ENCODE results near the gene CER1. TPM values are rescaled to one million over a fixed set of nuclear protein-coding genes. Genes with fewer than 3 reads are reported as not detected.
A peak's percentile ranks its signal among the peaks of the same experiment; 100 is the strongest.

Gene CER1
- total and polyA plus RNA-seq, 12 donors, result 0.30 to 0.35 TPM; not detected in 10

DNA sequence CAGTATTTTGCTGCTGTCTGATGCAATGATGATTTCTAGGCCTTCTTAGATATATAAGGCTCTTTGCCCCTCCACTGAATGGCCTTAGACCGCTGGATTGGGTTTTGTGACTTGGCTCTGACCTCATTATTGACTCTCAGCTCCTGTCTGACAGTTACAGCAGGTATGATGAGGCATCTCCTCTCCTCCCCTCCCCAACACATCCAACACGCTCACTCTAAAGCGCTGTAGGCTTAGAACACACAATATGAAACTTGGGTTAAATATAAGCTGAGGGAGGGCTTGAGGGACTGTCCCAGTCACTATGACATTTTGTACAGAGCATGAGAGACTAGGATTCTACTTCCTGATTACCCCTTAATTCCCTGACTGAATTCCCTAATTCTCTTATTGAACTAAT lies 18.8 kb upstream of the CER1 start:
- no peaks in the 10 kb centered on the region for H3K9me3 ChIP-seq
- peaks cover 0 to 13% (median 0%) of the 10 kb centered on the region in 9 donors for H3K36me3 ChIP-seq
- H3K27ac ChIP-seq, result no peak overlapping the region
- no peak overlapping the region for H3K4me3 ChIP-seq
- TF ChIP-seq, protein P1, sequence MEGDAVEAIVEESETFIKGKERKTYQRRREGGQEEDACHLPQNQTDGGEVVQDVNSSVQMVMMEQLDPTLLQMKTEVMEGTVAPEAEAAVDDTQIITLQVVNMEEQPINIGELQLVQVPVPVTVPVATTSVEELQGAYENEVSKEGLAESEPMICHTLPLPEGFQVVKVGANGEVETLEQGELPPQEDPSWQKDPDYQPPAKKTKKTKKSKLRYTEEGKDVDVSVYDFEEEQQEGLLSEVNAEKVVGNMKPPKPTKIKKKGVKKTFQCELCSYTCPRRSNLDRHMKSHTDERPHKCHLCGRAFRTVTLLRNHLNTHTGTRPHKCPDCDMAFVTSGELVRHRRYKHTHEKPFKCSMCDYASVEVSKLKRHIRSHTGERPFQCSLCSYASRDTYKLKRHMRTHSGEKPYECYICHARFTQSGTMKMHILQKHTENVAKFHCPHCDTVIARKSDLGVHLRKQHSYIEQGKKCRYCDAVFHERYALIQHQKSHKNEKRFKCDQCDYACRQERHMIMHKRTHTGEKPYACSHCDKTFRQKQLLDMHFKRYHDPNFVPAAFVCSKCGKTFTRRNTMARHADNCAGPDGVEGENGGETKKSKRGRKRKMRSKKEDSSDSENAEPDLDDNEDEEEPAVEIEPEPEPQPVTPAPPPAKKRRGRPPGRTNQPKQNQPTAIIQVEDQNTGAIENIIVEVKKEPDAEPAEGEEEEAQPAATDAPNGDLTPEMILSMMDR (IDR thresholded peaks at IDR 0.05), result no peak
- DNase-seq (no peak), ATAC-seq (no peak)
- H3K4me1 ChIP-seq, result no peaks in the 10 kb centered on the region
- no peaks in the 10 kb centered on the region for H3K27me3 ChIP-seq
- intact Hi-C loops (cut with DNase I), result no loop called here
- WGBS, 2 donors, result 89 to 94% methylated on average over 3 of the region's 3 CpGs

DNA sequence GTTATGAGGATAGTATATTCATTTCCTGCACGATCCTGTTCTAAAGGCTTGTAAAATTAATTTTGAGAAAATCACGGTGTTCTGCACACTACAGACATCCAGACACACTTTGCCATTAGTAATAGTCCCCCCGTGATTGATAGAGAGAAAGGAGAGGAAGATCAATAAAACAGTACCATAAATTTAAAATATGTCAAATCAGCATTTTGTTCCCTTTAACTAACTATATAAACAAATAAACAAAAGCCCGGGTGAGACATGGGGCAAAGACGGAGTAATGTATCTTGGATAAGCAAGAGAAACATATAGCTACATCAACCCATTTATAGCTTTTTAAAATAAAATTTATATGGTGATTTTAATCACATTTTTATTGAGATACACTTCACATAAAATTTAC lies 10.6 kb upstream of the CER1 start:
- DNase-seq (no peak), ATAC-seq (no peak)
- Histone ChIP-seq H3K27ac (no peak overlapping the region), H3K36me3 (peaks cover 0 to 5% (median 0%) of the 10 kb centered on the region in 9 donors), H3K9me3 (no peaks in the 10 kb centered on the region), H3K27me3 (no peaks in the 10 kb centered on the region), H3K4me3 (no peak overlapping the region), H3K4me1 (no peaks in the 10 kb centered on the region)
- TF ChIP-seq, protein P1 (IDR thresholded peaks at IDR 0.05), result no peak
- 94 to 95% methylated on average over 5 of the region's 5 CpGs for WGBS, 2 donors
- intact Hi-C loops (cut with DNase I), result no loop called here

DNA sequence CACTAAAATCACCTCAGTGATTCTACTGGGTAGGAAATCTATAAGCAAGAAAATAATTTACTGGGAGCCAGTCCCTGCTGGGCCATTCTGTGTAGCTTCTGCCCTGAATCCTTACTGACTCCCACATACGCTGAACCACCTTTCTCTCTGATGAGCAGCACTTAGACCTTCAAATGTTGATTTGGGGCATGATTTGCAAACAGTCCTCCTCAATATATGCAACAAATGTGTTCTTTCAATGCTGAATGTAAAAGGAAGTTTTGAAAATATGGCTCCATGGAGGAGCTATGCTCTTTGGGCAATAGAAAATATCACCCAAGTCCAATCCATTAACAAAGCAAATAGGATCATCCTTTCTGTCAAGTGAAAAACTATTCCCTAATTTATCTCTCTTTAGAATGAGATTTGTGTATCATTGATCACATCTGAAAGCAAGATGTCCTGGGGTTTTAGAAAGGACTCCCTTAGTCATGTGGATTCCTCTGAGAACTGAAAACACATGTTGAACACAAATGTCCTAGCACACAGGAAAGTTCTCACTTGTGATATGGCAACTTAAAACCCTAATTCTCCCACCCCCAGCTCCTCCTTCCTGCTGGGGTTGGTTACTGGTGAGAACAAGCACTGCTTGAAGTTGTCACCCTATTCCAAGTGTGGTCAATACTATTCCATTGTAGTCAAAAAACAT lies 8.9 kb upstream of the CER1 start:
- 97 to 98% methylated on average over 1 of the region's 1 CpG for WGBS, 2 donors
- Histone ChIP-seq H3K9me3 (no peaks in the 10 kb centered on the region), H3K27me3 (no peaks in the 10 kb centered on the region), H3K4me3 (no peak overlapping the region), H3K27ac (no peak overlapping the region), H3K4me1 (no peaks in the 10 kb centered on the region), H3K36me3 (peaks cover 0 to 4% (median 0%) of the 10 kb centered on the region in 9 donors)
- TF ChIP-seq, protein P1 (IDR thresholded peaks at IDR 0.05), result no peak
- intact Hi-C loops (cut with DNase I), result no loop called here
- ATAC-seq (no peak), DNase-seq (no peak)

DNA sequence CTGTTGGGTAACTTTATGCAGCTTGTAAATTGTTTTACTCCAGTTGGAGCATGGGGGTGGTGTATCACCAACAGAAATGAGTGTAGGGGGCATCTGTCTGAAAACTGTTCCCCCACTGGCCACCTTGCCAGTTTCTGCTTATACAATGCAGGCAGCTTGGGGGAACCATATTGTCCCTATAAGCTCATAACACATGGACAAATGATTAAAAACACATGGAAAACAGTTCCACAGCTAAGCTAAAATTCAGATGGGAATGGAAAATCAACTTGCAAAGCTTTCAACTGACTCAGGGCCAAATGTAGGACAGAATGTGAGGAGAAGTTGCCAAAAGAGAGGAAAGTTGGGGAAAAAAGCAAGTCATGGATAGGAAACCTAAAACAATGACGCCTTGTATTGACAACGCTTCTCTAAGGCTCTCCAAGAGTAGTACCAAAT lies 7.9 kb upstream of the CER1 start:
- intact Hi-C loops (cut with DNase I), result no loop called here
- 51 to 64% methylated on average over 2 of the region's 2 CpGs for WGBS, 2 donors

More for the DNA sequence above, 7.9 kb upstream of the CER1 start:
- no peaks in the 10 kb centered on the region for H3K9me3 ChIP-seq
- H3K4me3 ChIP-seq, result no peak overlapping the region
- H3K27me3 ChIP-seq, result no peaks in the 10 kb centered on the region
- DNase-seq, result no peak
- peaks cover 0 to 4% (median 0%) of the 10 kb centered on the region in 9 donors for H3K36me3 ChIP-seq
- ATAC-seq, result peak in 2 of 8 donors; percentile 61 to 71
- no peaks in the 10 kb centered on the region for H3K4me1 ChIP-seq
- no peak overlapping the region for H3K27ac ChIP-seq
- TF ChIP-seq, protein P1 (IDR thresholded peaks at IDR 0.05), result no peak

Data from heart right ventricle (tissue), 16 donors.